Cardiac fibroblast (primary cell): Measurements from ENCODE around the gene ELMO3.

Experiments
- DNase-seq, 2 donors: peaks; one replicate each; pipeline versions ENCODE4 v3.0.0 to v3.0.0-alpha.2; 2010; ENCODE audit warnings: low read depth in 2 of 2
- H3K4me3 ChIP-seq, 2 donors: replicated peaks in 1 of 2; 1 replicate in 1 of 2; 2 replicates in 1 of 2; pipeline ENCODE4 v1.5.1; 2011; ENCODE audit warnings: low read depth in 2 of 2, low read length in 2 of 2, mild to moderate bottlenecking in 2 of 2, moderate library complexity in 1 of 2
- CTCF ChIP-seq: IDR thresholded peaks from one replicate; pipeline ENCODE4 v1.5.1; 2011; ENCODE audit warnings: low read depth, mild to moderate bottlenecking, low read length, inconsistent platforms

The ELMO3 gene

GRCh38 chr16:67243481-67243880 lies 44.5 kb downstream of the ELMO3 start:
- no peak for TF ChIP-seq CTCF
- no peak overlapping the region for H3K4me3 ChIP-seq
- DNase-seq: no peak

- TF ChIP-seq CTCF: peak; percentile 3
- DNase-seq: peak; percentile 87 to 98
- peak overlapping the region in 1 of 2 donors; percentile 85 for H3K4me3 ChIP-seq
Measured at GRCh38 chr16:67244387-67245185, 45.7 kb downstream of the ELMO3 start.

GRCh38 chr16:67245186-67245585 lies 46.3 kb downstream of the ELMO3 start:
- DNase-seq: no peak
- H3K4me3 ChIP-seq: peak overlapping the region in 1 of 2 donors; percentile 85
- no peak for TF ChIP-seq CTCF

- DNase-seq: no peak
- no peak for TF ChIP-seq CTCF
- peak overlapping the region; percentile 81 to 85 for H3K4me3 ChIP-seq
Measured at GRCh38 chr16:67245674-67246080, 46.7 kb downstream of the ELMO3 start.

- DNase-seq: peak; percentile 85 to 91
Measured at GRCh38 chr16:67246081-67246755, 47.3 kb downstream of the ELMO3 start.

GRCh38 chr16:67246756-67247191 lies 47.8 kb downstream of the ELMO3 start:
- no peak for TF ChIP-seq CTCF
- DNase-seq: no peak
- H3K4me3 ChIP-seq: peak overlapping the region; percentile 81 to 85

More at GRCh38 chr16:67246081-67246755, 47.3 kb downstream of the ELMO3 start:
- H3K4me3 ChIP-seq: peak overlapping the region; percentile 81 to 85
- TF ChIP-seq CTCF: peak; percentile 41
